Measurements from ENCODE around the gene MTF1.
A peak's percentile ranks its signal among the peaks of the same experiment; 100 is the strongest.

MTF1 gene

DNA sequence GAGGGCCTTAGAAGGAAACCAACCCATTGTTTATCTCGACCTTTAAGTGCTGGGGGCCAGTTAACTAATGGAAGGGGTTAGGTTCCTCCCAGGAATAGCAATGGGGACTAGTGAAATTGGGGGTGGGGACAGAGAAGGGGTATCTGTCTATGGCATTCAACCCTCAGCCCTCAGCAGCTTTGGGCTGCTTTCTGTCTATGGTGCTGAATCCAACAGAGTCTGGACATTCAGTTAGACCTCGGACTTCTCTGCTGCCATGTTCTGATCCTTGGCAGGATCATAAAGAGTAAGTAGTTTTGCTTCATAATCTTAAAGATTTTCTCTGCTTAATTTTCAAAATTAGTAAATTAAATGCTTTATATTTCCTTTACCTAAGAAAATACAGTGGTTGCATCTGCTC lies 91.9 kb downstream of the MTF1 start:
- Histone ChIP-seq H3K27me3 (ENCODE audit: insufficient read depth, poor library complexity, severe bottlenecking) (peaks cover 71% of the 10 kb centered on the region), H3K4me3 (ENCODE audit: severe bottlenecking) (no peak overlapping the region), H3K27ac (ENCODE audit: poor library complexity, severe bottlenecking) (no peak overlapping the region), H3K4me1 (ENCODE audit: insufficient read depth, poor library complexity, severe bottlenecking) (no peaks in the 10 kb centered on the region), H3K36me3 (ENCODE audit: low read depth) (no peaks in the 10 kb centered on the region), H3K9me3 (ENCODE audit: severe bottlenecking) (no peaks in the 10 kb centered on the region)
- TF ChIP-seq, protein P1, sequence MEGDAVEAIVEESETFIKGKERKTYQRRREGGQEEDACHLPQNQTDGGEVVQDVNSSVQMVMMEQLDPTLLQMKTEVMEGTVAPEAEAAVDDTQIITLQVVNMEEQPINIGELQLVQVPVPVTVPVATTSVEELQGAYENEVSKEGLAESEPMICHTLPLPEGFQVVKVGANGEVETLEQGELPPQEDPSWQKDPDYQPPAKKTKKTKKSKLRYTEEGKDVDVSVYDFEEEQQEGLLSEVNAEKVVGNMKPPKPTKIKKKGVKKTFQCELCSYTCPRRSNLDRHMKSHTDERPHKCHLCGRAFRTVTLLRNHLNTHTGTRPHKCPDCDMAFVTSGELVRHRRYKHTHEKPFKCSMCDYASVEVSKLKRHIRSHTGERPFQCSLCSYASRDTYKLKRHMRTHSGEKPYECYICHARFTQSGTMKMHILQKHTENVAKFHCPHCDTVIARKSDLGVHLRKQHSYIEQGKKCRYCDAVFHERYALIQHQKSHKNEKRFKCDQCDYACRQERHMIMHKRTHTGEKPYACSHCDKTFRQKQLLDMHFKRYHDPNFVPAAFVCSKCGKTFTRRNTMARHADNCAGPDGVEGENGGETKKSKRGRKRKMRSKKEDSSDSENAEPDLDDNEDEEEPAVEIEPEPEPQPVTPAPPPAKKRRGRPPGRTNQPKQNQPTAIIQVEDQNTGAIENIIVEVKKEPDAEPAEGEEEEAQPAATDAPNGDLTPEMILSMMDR (IDR thresholded peaks at IDR 0.05; ENCODE audit: poor library complexity, severe bottlenecking): no peak
- DNase-seq (ENCODE audit: low spot score) (no peak), ATAC-seq (ENCODE audit: low read depth) (no peak)

DNA sequence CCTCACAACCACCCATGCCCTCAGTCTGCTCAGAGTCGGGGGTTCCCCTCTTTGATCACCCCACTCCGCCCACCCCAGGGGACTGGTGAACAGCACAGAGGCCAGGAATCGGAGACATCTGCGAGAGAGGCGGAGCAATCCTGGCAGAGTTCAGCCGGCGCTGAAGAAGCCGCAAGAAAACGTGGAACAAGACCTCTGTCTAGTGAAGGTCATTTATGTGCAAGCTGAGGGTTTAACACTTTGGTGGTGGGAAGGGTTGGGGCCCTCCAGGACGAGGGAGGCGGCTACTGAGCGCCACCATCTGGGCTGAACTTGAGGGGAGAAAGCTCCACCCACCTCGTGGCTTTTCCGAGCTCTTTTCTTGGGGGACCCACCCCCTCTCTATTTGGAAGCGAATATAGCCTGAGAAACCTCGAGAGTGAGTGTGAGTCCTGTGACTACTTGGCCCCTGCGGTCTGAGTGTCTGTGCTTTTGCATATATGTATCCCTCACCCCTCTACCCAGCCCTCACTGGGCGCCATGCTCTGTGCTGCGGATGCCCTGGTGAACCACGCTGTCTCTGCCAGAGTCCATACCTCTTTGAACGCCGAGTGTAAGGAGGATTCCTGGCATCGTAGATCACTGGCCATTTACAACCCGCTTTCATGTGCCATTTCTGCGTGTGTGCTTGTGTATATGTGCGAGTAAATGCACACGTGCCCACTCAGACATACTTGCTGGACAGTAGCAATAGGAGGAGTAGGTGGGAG lies 93.3 kb downstream of the MTF1 start:
- H3K27ac ChIP-seq (ENCODE audit: poor library complexity, severe bottlenecking): no peak overlapping the region
- H3K4me3 ChIP-seq (ENCODE audit: severe bottlenecking): no peak overlapping the region
- H3K36me3 ChIP-seq (ENCODE audit: low read depth): no peaks in the 10 kb centered on the region
- DNase-seq (ENCODE audit: low spot score): no peak
- peaks cover 82% of the 10 kb centered on the region for H3K27me3 ChIP-seq (ENCODE audit: insufficient read depth, poor library complexity, severe bottlenecking)
- no peaks in the 10 kb centered on the region for H3K4me1 ChIP-seq (ENCODE audit: insufficient read depth, poor library complexity, severe bottlenecking)
- peak; percentile 26; the same call in 1 of the 3 replicates for ATAC-seq (ENCODE audit: low read depth)
- H3K9me3 ChIP-seq (ENCODE audit: severe bottlenecking): no peaks in the 10 kb centered on the region
- TF ChIP-seq, protein P1 (IDR thresholded peaks at IDR 0.05; ENCODE audit: poor library complexity, severe bottlenecking): peak; percentile 7

DNA sequence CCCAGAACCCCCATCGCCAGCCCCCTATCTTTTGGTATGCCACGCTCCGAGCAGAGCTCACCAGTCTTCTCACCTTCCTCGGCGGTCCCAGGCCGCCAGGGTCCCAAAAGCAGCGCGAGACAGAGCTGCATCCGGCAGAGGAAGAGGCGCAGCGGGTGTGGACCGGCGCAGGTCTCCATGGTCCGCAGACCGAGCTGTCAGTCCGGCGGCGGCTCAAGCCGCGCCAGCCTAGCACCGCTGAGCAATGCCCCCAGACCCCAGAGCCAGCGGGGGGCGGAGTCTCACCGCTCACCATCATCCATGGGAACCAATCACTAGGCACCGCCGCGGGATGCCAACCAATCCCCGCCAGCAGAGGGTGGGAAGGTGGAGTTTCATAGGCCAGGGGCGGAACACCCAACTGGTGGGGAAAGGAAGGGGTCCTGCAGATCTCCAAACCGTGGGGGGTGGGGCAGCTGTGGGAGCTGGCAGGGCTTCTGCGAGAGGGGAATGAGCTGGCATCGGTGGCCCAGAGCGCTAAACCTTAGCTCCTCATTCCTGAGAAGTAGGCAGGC lies 94.4 kb downstream of the MTF1 start, which contains the start of gene EPHA10:
TSS of gene EPHA10 (minus strand) at position 233 of the 554 bp plus-strand sequence. CDS start at position 179, 54 bp downstream.
- no peak for ATAC-seq (ENCODE audit: low read depth)
- Histone ChIP-seq H3K4me1 (ENCODE audit: insufficient read depth, poor library complexity, severe bottlenecking) (no peaks in the 10 kb centered on the region), H3K27me3 (ENCODE audit: insufficient read depth, poor library complexity, severe bottlenecking) (peaks cover 86% of the 10 kb centered on the region), H3K4me3 (ENCODE audit: severe bottlenecking) (no peak within 1 kb of the TSS), H3K9me3 (ENCODE audit: severe bottlenecking) (no peaks in the 10 kb centered on the region), H3K27ac (ENCODE audit: poor library complexity, severe bottlenecking) (no peak within 1 kb of the TSS), H3K36me3 (ENCODE audit: low read depth) (no peaks in the 10 kb centered on the region)
- TF ChIP-seq, protein P1 (IDR thresholded peaks at IDR 0.05; ENCODE audit: poor library complexity, severe bottlenecking): no peak
- DNase-seq (ENCODE audit: low spot score): no peak

DNA sequence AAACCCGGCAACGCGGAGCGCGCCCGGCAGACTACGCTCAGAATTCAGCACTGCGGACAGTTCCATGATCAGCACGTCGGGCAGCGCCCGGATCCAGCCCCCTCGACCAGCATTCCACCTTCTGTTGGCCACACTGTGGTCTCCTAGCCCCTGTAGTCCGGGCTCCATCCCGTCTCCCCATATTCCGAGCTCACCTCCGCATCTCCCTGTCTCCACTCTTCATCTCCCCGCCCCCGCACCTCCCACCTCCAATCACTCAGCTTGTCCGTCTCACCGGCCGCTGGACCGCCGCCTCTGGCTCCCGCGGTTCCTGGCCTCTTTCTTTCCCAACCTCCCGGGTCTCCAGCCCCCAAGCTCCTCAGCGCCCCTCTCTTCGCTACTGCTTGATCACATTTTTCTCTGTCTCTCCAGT lies 95.0 kb downstream of the MTF1 start:
- H3K36me3 ChIP-seq (ENCODE audit: low read depth): no peaks in the 10 kb centered on the region
- no peak for DNase-seq (ENCODE audit: low spot score)
- peaks cover 82% of the 10 kb centered on the region for H3K27me3 ChIP-seq (ENCODE audit: insufficient read depth, poor library complexity, severe bottlenecking)
- TF ChIP-seq, protein P1 (IDR thresholded peaks at IDR 0.05; ENCODE audit: poor library complexity, severe bottlenecking): no peak
- no peak overlapping the region for H3K4me3 ChIP-seq (ENCODE audit: severe bottlenecking)
- H3K4me1 ChIP-seq (ENCODE audit: insufficient read depth, poor library complexity, severe bottlenecking): no peaks in the 10 kb centered on the region
- H3K27ac ChIP-seq (ENCODE audit: poor library complexity, severe bottlenecking): no peak overlapping the region
- H3K9me3 ChIP-seq (ENCODE audit: severe bottlenecking): no peaks in the 10 kb centered on the region
- ATAC-seq (ENCODE audit: low read depth): peak; percentile 69
